ENCODE measurements around the gene ADGRE3. TPM values are rescaled to one million over a fixed set of nuclear protein-coding genes. Genes with fewer than 3 reads are reported as not detected.
A peak's percentile ranks its signal among the peaks of the same experiment; 100 is the strongest.

ADGRE3 gene
- total RNA-seq, 4 donors from 2014 or later = not detected

- H3K4me1 ChIP-seq = no peaks in the 10 kb centered on the region
- no peak overlapping the region for H3K4me3 ChIP-seq
- TF ChIP-seq CTCF (IDR thresholded peaks at IDR 0.05) = no peak
- TF ChIP-seq POLR2AphosphoS5 (IDR thresholded peaks at IDR 0.05) = no peak
- no peak for TF ChIP-seq POLR2A (IDR thresholded peaks at IDR 0.05)
- TF ChIP-seq EP300 (IDR thresholded peaks at IDR 0.05; ENCODE audit: low read depth) = no peak
- DNase-seq = no peak
- H3K27ac ChIP-seq = no peak overlapping the region
- in situ Hi-C loops (cut with MboI; ENCODE audit: low pct_ligation_motif_present in 1 of 4, low pct_unique_long_range_greater_than_20kb in 1 of 4, low sequenced_read_pairs in 3 of 4) = no loop called here
- WGBS, 2 donors (ENCODE audit: low coverage in 1 of 2) = 73 to 94% methylated on average over 6 to 8 of the region's 8 CpGs
- H3K9me3 ChIP-seq = no peaks in the 10 kb centered on the region
- peaks cover 0 to 58% (median 22%) of the 10 kb centered on the region in 4 donors for H3K36me3 ChIP-seq
- intact Hi-C loops (cut with DNase I; ENCODE audit: low total_unique reads) = no loop called here
- no peaks in the 10 kb centered on the region for H3K27me3 ChIP-seq
These were observed 25.0 kb upstream of the ADGRE3 start for GRCh38 chr19:14699641-14700040.

GRCh38 chr19:14695471-14695870 lies 20.8 kb upstream of the ADGRE3 start:
- in situ Hi-C loops (cut with MboI; ENCODE audit: low pct_ligation_motif_present in 1 of 4, low pct_unique_long_range_greater_than_20kb in 1 of 4, low sequenced_read_pairs in 3 of 4) = no loop called here
- H3K9me3 ChIP-seq = no peaks in the 10 kb centered on the region
- peaks cover 0 to 30% (median 11%) of the 10 kb centered on the region in 4 donors for H3K36me3 ChIP-seq
- TF ChIP-seq POLR2A (IDR thresholded peaks at IDR 0.05) = no peak
- no peak for TF ChIP-seq CTCF (IDR thresholded peaks at IDR 0.05)
- no peak for TF ChIP-seq POLR2AphosphoS5 (IDR thresholded peaks at IDR 0.05)
- no peak for TF ChIP-seq EP300 (IDR thresholded peaks at IDR 0.05; ENCODE audit: low read depth)
- no peaks in the 10 kb centered on the region for H3K27me3 ChIP-seq
- no peak overlapping the region for H3K27ac ChIP-seq
- 94% methylated on average over 5 of the region's 5 CpGs; no CpG with 5 or more reads in 1 of the 2 donors for WGBS, 2 donors (ENCODE audit: low coverage in 1 of 2)
- intact Hi-C loops (cut with DNase I; ENCODE audit: low total_unique reads) = no loop called here
- no peak for DNase-seq
- H3K4me1 ChIP-seq = peaks cover 0 to 9% (median 5%) of the 10 kb centered on the region in 4 donors
- H3K4me3 ChIP-seq = no peak overlapping the region

- Histone ChIP-seq H3K27me3 (no peaks in the 10 kb centered on the region), H3K36me3 (peaks cover 0 to 23% (median 7%) of the 10 kb centered on the region in 4 donors), H3K27ac (no peak overlapping the region), H3K9me3 (no peaks in the 10 kb centered on the region), H3K4me3 (no peak overlapping the region), H3K4me1 (peaks cover 0 to 10% (median 7%) of the 10 kb centered on the region in 4 donors)
- TF ChIP-seq EP300 (IDR thresholded peaks at IDR 0.05; ENCODE audit: low read depth) = no peak
- TF ChIP-seq POLR2A (IDR thresholded peaks at IDR 0.05) = no peak
- TF ChIP-seq POLR2AphosphoS5 (IDR thresholded peaks at IDR 0.05) = no peak
- no peak for TF ChIP-seq CTCF (IDR thresholded peaks at IDR 0.05)
- in situ Hi-C loops (cut with MboI; ENCODE audit: low pct_ligation_motif_present in 1 of 4, low pct_unique_long_range_greater_than_20kb in 1 of 4, low sequenced_read_pairs in 3 of 4) = no loop called here
- DNase-seq = no peak
- intact Hi-C loops (cut with DNase I; ENCODE audit: low total_unique reads) = no loop called here
- WGBS, 2 donors (ENCODE audit: low coverage in 1 of 2) = 73 to 83% methylated on average over 6 to 13 of the region's 13 CpGs
These were observed 20.1 kb upstream of the ADGRE3 start for GRCh38 chr19:14694641-14695266.

GRCh38 chr19:14689598-14690503 lies 15.2 kb upstream of the ADGRE3 start, which contains the start of gene ZNF333:
TSS of gene ZNF333 (plus strand) at chr19:14690048. CDS start at chr19:14693492, 3,444 bp downstream.
- no peak for TF ChIP-seq CTCF (IDR thresholded peaks at IDR 0.05)
- peak in 2 of 3 donors; percentile 56 to 76 for TF ChIP-seq POLR2AphosphoS5 (IDR thresholded peaks at IDR 0.05)
- no peak for TF ChIP-seq EP300 (IDR thresholded peaks at IDR 0.05; ENCODE audit: low read depth)
- peak; percentile 55 for TF ChIP-seq POLR2A (IDR thresholded peaks at IDR 0.05)
- in situ Hi-C loops (cut with MboI; ENCODE audit: low pct_ligation_motif_present in 1 of 4, low pct_unique_long_range_greater_than_20kb in 1 of 4, low sequenced_read_pairs in 3 of 4) (loop anchor here (10.0 kb wide), 1 partner anchor 115 kb away; the partner anchor contains the start of gene NDUFB7 (in 4 of the 4)), intact Hi-C loops (cut with DNase I; ENCODE audit: low total_unique reads) (loop anchor here (2.0 kb wide), 1 partner anchor 117 kb away; the partner anchor contains the start of gene NDUFB7)
- Histone ChIP-seq H3K36me3 (no peaks in the 10 kb centered on the region), H3K4me1 (peaks cover 0 to 10% (median 7%) of the 10 kb centered on the region in 4 donors), H3K9me3 (no peaks in the 10 kb centered on the region), H3K4me3 (peak within 1 kb of the TSS; percentile 55 to 82 (median 68)), H3K27me3 (no peaks in the 10 kb centered on the region), H3K27ac (peak within 1 kb of the TSS; percentile 90 to 94 (median 92))
- peak; percentile 99 for DNase-seq
- 0% methylated on average over 19 of the region's 66 CpGs; no CpG with 5 or more reads in 1 of the 2 donors for WGBS, 2 donors (ENCODE audit: low coverage in 1 of 2)

Data from transverse colon (tissue), 4 donors.